H1 (cell line): Measurements from ENCODE around the gene WDR13. TPM values are rescaled to one million over a fixed set of nuclear protein-coding genes. Genes with fewer than 3 reads are reported as not detected.

Experiments
- CTCF ChIA-PET: fragments of 300-600 bp; sonication (Branson Sonifier 250); formaldehyde crosslinking; loops from one replicate; lab custom pipeline; 2021; ENCODE audit not compliant: partially characterized antibody; lab: Charles Lee
- POLR2A ChIA-PET: fragments of 300-600 bp; sonication (Branson Sonifier 250); formaldehyde crosslinking; loops from one replicate; lab custom pipeline; 2021; ENCODE audit warnings: inconsistent platforms; ENCODE audit not compliant: partially characterized antibody; lab: Charles Lee
- DNase-seq, 2 experiments: peaks; one replicate each; pipeline versions ENCODE4 v3.0.0 to v3.0.0-alpha.2; 2010 to 2022; ENCODE audit warnings: low spot score in 2 of 2, low read depth in 1 of 2, mixed read lengths in 1 of 2
- FAIRE-seq: peaks from 2 replicates; lab custom pipeline; 2011; peaks lifted over from hg19 to GRCh38; lab: Jason Lieb, UNC
- H2AFZ ChIP-seq: 2 replicates; pipeline ENCODE4 v1.8.1; 2012; ENCODE audit warnings: low read length, inconsistent platforms
- H2AK5ac ChIP-seq: 2 replicates; pipeline ENCODE4 v1.6.1; 2013; ENCODE audit warnings: low read depth, low read length
- H2BK120ac ChIP-seq: replicated peaks from 2 replicates; pipeline ENCODE3; 2013; ENCODE audit warnings: low read depth, low read length, inconsistent platforms
- H2BK12ac ChIP-seq: 2 replicates; pipeline ENCODE4 v1.6.1; 2013; ENCODE audit warnings: low read depth, low read length
- H2BK15ac ChIP-seq: 2 replicates; pipeline ENCODE4 v1.6.1; 2013; ENCODE audit warnings: low read length
- H2BK20ac ChIP-seq: 2 replicates; pipeline ENCODE4 v1.6.1; 2013; ENCODE audit warnings: low read length
- H2BK5ac ChIP-seq: 2 replicates; pipeline ENCODE4 v1.6.1; 2013; ENCODE audit warnings: low read depth, low read length
- H3K14ac ChIP-seq: 2 replicates; pipeline ENCODE4 v1.6.1; 2013; ENCODE audit warnings: inconsistent platforms; ENCODE audit not compliant: insufficient read length
- H3K18ac ChIP-seq: 2 replicates; pipeline ENCODE4 v1.6.1; 2013; ENCODE audit warnings: low read length; ENCODE audit errors: extremely low read depth
- H3K23ac ChIP-seq: 2 replicates; pipeline ENCODE4 v1.6.1; 2013; ENCODE audit warnings: inconsistent platforms; ENCODE audit not compliant: insufficient read length
- H3K23me2 ChIP-seq: 2 replicates; pipeline ENCODE4 v1.6.1; 2013; ENCODE audit warnings: low read depth, low read length
- H3K27ac ChIP-seq: 2 replicates; pipeline ENCODE4 v1.6.1; 2011; ENCODE audit warnings: low read depth, low read length, inconsistent platforms
- H3K27me3 ChIP-seq, 4 experiments: replicated peaks in 1 of 4; 1 replicate in 1 of 4; 2 replicates in 3 of 4; pipeline versions ENCODE4 v1.6.1 to v1.8.1; 2011 to 2013; ENCODE audit warnings: low read length in 3 of 4, mild to moderate bottlenecking in 3 of 4, inconsistent platforms in 2 of 4, mixed read lengths in 2 of 4, moderate library complexity in 1 of 4; ENCODE audit not compliant: control insufficient read depth in 3 of 4, insufficient read depth in 3 of 4; ENCODE audit errors: extremely low read depth in 1 of 4
- H3K36me3 ChIP-seq, 4 experiments: 2 replicates each; pipeline versions ENCODE4 v1.6.1 to v1.8.1; 2011 to 2013; ENCODE audit warnings: mild to moderate bottlenecking in 4 of 4, low read length in 3 of 4, moderate library complexity in 2 of 4, control low read depth in 1 of 4, inconsistent platforms in 1 of 4; ENCODE audit not compliant: insufficient read depth in 4 of 4, control insufficient read depth in 2 of 4
- H3K4ac ChIP-seq: replicated peaks from 2 replicates; pipeline ENCODE3; 2013; ENCODE audit warnings: low read length, low read depth, mixed read lengths, inconsistent platforms; ENCODE audit not compliant: insufficient read length
- H3K4me1 ChIP-seq, 4 experiments: replicated peaks in 1 of 4; 1 replicate in 1 of 4; 2 replicates in 3 of 4; pipeline versions ENCODE4 v1.6.1 to v1.8.1; 2011 to 2013; ENCODE audit warnings: low read length in 3 of 4, inconsistent platforms in 2 of 4, mixed read lengths in 1 of 4; ENCODE audit not compliant: insufficient read depth in 4 of 4, control insufficient read depth in 3 of 4
- H3K4me2 ChIP-seq, 2 experiments: 2 replicates each; pipeline versions ENCODE4 v1.6.1 to v1.8.1; 2011 to 2013; ENCODE audit warnings: low read depth in 2 of 2, low read length in 2 of 2, control low read depth in 1 of 2, inconsistent platforms in 1 of 2, mild to moderate bottlenecking in 1 of 2; ENCODE audit not compliant: insufficient read depth in 1 of 2
- H3K4me3 ChIP-seq, 4 experiments: fragments of 200-600, 300-600 bp in 1 of 4; sonication (generic), shearing (Covaris generic), sonication (Bioruptor Twin) in 1 of 4; 2 replicates each; pipeline versions ENCODE4 v1.5.1 to v1.8.1; 2011 to 2016; ENCODE audit warnings: low read length in 4 of 4, low read depth in 3 of 4, control low read depth in 2 of 4, inconsistent platforms in 2 of 4, mild to moderate bottlenecking in 2 of 4, mixed read lengths in 1 of 4, moderate library complexity in 1 of 4; ENCODE audit not compliant: insufficient read depth in 2 of 4; ENCODE audit errors: extremely low read depth in 1 of 4
- H3K56ac ChIP-seq: replicated peaks from 2 replicates; pipeline ENCODE3; 2013; ENCODE audit warnings: low read depth, mild to moderate bottlenecking, mixed read lengths, low read length, inconsistent platforms; ENCODE audit not compliant: insufficient read length
- H3K79me1 ChIP-seq: 2 replicates; pipeline ENCODE4 v1.6.1; 2013; ENCODE audit warnings: low read depth, low read length, control low read depth
- H3K79me2 ChIP-seq, 2 experiments: 2 replicates each; pipeline versions ENCODE4 v1.6.1 to v1.8.1; 2012 to 2013; ENCODE audit warnings: low read length in 2 of 2, mild to moderate bottlenecking in 2 of 2, inconsistent platforms in 1 of 2; ENCODE audit not compliant: insufficient read depth in 2 of 2, control insufficient read depth in 1 of 2
- H3K9ac ChIP-seq, 4 experiments: replicated peaks in 1 of 4; 1 replicate in 1 of 4; 2 replicates in 3 of 4; pipeline versions ENCODE4 v1.6.1 to v1.8.1; 2011 to 2013; ENCODE audit warnings: low read depth in 3 of 4, low read length in 3 of 4, control low read depth in 2 of 4, mild to moderate bottlenecking in 2 of 4, moderate library complexity in 2 of 4, inconsistent platforms in 1 of 4; ENCODE audit errors: extremely low read depth in 1 of 4
- H3K9me3 ChIP-seq, 2 experiments: 2 replicates each; pipeline versions ENCODE4 v1.6.1 to v1.8.1; 2012 to 2013; ENCODE audit warnings: mild to moderate bottlenecking in 2 of 2, moderate library complexity in 2 of 2, control low read depth in 1 of 2, inconsistent platforms in 1 of 2, low read depth in 1 of 2, low read length in 1 of 2, mixed read lengths in 1 of 2; ENCODE audit not compliant: insufficient read depth in 2 of 2
- H4K20me1 ChIP-seq, 2 experiments: replicated peaks in 1 of 2; 2 replicates each; pipeline versions ENCODE3 to v1.8.1; 2011 to 2013; ENCODE audit warnings: inconsistent platforms in 2 of 2, low read length in 2 of 2, mild to moderate bottlenecking in 1 of 2; ENCODE audit not compliant: insufficient read depth in 2 of 2, control insufficient read depth in 1 of 2
- H4K5ac ChIP-seq: 2 replicates; pipeline ENCODE4 v1.6.1; 2013; ENCODE audit warnings: low read length, low read depth, mixed read lengths, inconsistent platforms; ENCODE audit not compliant: insufficient read length
- H4K8ac ChIP-seq: 2 replicates; pipeline ENCODE4 v1.8.0; 2013; ENCODE audit warnings: mild to moderate bottlenecking, moderate library complexity, low read length, inconsistent platforms; ENCODE audit not compliant: insufficient read depth; ENCODE audit errors: extremely low read depth
- H4K91ac ChIP-seq: replicated peaks from 2 replicates; pipeline ENCODE3; 2013; ENCODE audit warnings: low read length, mixed read lengths, inconsistent platforms; ENCODE audit not compliant: insufficient read length
- BCL11A ChIP-seq, 2 experiments: IDR thresholded peaks; one replicate each; pipeline ENCODE4 v1.6.1; 2011; ENCODE audit warnings: low read depth in 2 of 2, low read length in 2 of 2, mild to moderate bottlenecking in 2 of 2
- CBX8 ChIP-seq: fragments of 300-800, 300-1000 bp; sonication (generic); IDR thresholded peaks from 2 replicates; pipeline ENCODE4 v1.7.1; 2016; ENCODE audit warnings: low read depth, low read length, borderline replicate concordance
- CHD1 ChIP-seq: IDR thresholded peaks from 2 replicates; pipeline ENCODE4 v1.6.1; 2012; ENCODE audit warnings: low read depth, low read length, improper control_type of control experiment
- CREB1 ChIP-seq: IDR thresholded peaks from 2 replicates; pipeline ENCODE4 v1.6.1; 2012; ENCODE audit warnings: inconsistent platforms
- KDM1A ChIP-seq: fragments of 200-600, 300-600 bp; sonication (generic); IDR thresholded peaks from 2 replicates; pipeline ENCODE4 v1.7.1; 2016; ENCODE audit warnings: mild to moderate bottlenecking, low read length, borderline replicate concordance
- POLR2A ChIP-seq, 2 experiments: IDR thresholded peaks; 1 replicate in 1 of 2; 2 replicates in 1 of 2; pipeline ENCODE4 v1.6.1; 2011; ENCODE audit warnings: low read depth in 2 of 2, low read length in 2 of 2, mild to moderate bottlenecking in 2 of 2; ENCODE audit errors: control extremely low read depth in 1 of 2
- POLR2AphosphoS5 ChIP-seq: IDR thresholded peaks from 2 replicates; pipeline ENCODE4 v1.6.1; 2011; ENCODE audit warnings: low read depth, low read length
- RAD21 ChIP-seq, 2 experiments: IDR thresholded peaks in 1 of 2; conservative IDR thresholded peaks in 1 of 2; 2 replicates each; pipeline ENCODE4 v1.6.1; 2011; ENCODE audit warnings: low read depth in 2 of 2, low read length in 2 of 2, improper control_type of control experiment in 1 of 2, inconsistent platforms in 1 of 2, mild to moderate bottlenecking in 1 of 2, moderate library complexity in 1 of 2
- RFX5 ChIP-seq: IDR thresholded peaks from 2 replicates; pipeline ENCODE4 v1.6.1; 2011; ENCODE audit warnings: low read depth, low read length, improper control_type of control experiment, borderline replicate concordance
- SUZ12 ChIP-seq: fragments of 200-600 bp; sonication (generic); IDR thresholded peaks from 2 replicates; pipeline ENCODE4 v1.6.1; 2012; ENCODE audit warnings: mild to moderate bottlenecking, inconsistent platforms, low read length, moderate library complexity, mixed read lengths
- WGBS, 2 experiments: shearing (Covaris generic) in 1 of 2; methylation state at CpG; one replicate each; pipeline versions ENCODE4 v1.1.6 to v1.1.7; 2013 to 2015; ENCODE audit warnings: low lambda C conversion rate in 2 of 2, mixed read lengths in 2 of 2, inconsistent platforms in 1 of 2, low coverage in 1 of 2, missing lambda C conversion rate in 1 of 2; ENCODE audit not compliant: insufficient replicate concordance in 2 of 2, insufficient coverage in 1 of 2, insufficient read length in 1 of 2; ENCODE audit errors: extremely low coverage in 1 of 2, missing lambda C conversion rate in 1 of 2; 5-methylcytosine and 5-hydroxymethylcytosine counted together
- polyA plus RNA-seq, 7 experiments: library from polyadenylated mRNA; depleted of rRNA in 3 of 7; stranded (reverse) in 5 of 7; unstranded in 2 of 7; fragments of >200 nt in 5 of 7; fragments of 200-250 nt in 2 of 7; gene quantifications; 1 replicate in 5 of 7; 2 replicates in 1 of 7; 4 replicates in 1 of 7; pipeline versions ENCODE4 v1.2.1 to v1.2.3, GENCODE V29; 2011 to 2013; ENCODE audit warnings: missing spikeins in 2 of 7, mixed read lengths in 2 of 7
- total RNA-seq: library from RNA; stranded (reverse); fragmentation: NEBNext Ultra II Directional; extraction: Animal tissue kit (Norgen Biotek cat#: 25700); gene quantifications from 2 replicates; pipeline ENCODE4 v1.2.1, GENCODE V29; 2021
- TF ChIP-seq, protein P1 (sequence below): IDR thresholded peaks from 2 replicates; pipeline ENCODE4 v1.6.1; 2012; ENCODE audit warnings: inconsistent platforms

The WDR13 gene
- total and polyA plus RNA-seq, 2 of the 8 experiments (the other 6 are each of a cell fraction or from before 2014, with no cell fraction given), result 19.4 to 46.3 TPM

DNA sequence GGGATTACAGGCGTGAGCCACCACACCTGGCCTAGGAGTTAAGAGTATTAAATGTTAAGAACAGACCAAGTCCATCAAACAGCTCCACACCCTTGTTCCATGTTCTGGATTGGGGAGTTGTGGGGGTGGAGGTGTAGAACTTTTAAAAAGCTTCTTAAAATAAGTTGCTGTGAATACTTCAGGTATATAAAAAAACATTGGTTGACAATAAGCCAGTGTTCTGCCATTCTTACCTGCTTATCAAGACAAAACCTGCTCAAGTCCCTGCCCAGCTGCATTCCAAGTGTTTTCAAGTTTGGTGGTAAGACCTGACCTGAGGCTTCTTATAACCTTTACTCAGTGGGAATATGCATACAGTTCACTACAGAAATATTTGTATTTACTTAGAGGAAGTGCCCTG lies 16.6 kb upstream of the WDR13 start:
- no peak overlapping the region for H3K18ac ChIP-seq
- no peak overlapping the region for H2AFZ ChIP-seq
- no peak overlapping the region for H2BK15ac ChIP-seq
- H3K79me1 ChIP-seq, result peaks cover 6% of the 10 kb centered on the region
- H4K91ac ChIP-seq, result no peak overlapping the region
- no peaks in the 10 kb centered on the region; a peak in 4 of 7 replicates for H3K4me1 ChIP-seq
- no peaks in the 10 kb centered on the region for H4K20me1 ChIP-seq
- FAIRE-seq, result no peak
- no peak for DNase-seq
- no peak overlapping the region for H3K4ac ChIP-seq
- H3K9me3 ChIP-seq, result no peaks in the 10 kb centered on the region
- H2BK20ac ChIP-seq, result no peak overlapping the region
- H3K4me2 ChIP-seq, result no peak overlapping the region
- H3K23me2 ChIP-seq, result no peaks in the 10 kb centered on the region
- no peak overlapping the region for H4K5ac ChIP-seq
- no peaks in the 10 kb centered on the region for H3K27me3 ChIP-seq
- H3K79me2 ChIP-seq, result peaks cover 0 to 8% of the 10 kb centered on the region in 2 experiments; a peak in 1 of 4 replicates
- peaks cover 12 to 32% (median 21%) of the 10 kb centered on the region in 4 experiments for H3K36me3 ChIP-seq
- H3K4me3 ChIP-seq, result no peak overlapping the region
- no peak overlapping the region for H2BK5ac ChIP-seq
- no peak overlapping the region for H2BK120ac ChIP-seq
- no peak overlapping the region for H4K8ac ChIP-seq
- WGBS, 2 experiments, result 100% methylated on average over 1 of the region's 1 CpG; no CpG with 5 or more reads in 1 of the 2 experiments
- ChIA-PET POLR2A (interaction anchor here (0.8 to 2.1 kb wide), 5 partner anchors 9 to 245 kb away, joined by 3 to 9 read pairs (median 3); partner anchors contain the start of gene ERAS), CTCF (no interaction called here)
- no peak overlapping the region for H2AK5ac ChIP-seq
- no peak overlapping the region for H3K23ac ChIP-seq
- H3K9ac ChIP-seq, result no peak overlapping the region
- no peak overlapping the region for H3K14ac ChIP-seq
- H3K27ac ChIP-seq, result no peak overlapping the region
- H3K56ac ChIP-seq, result no peak overlapping the region
- no peak overlapping the region for H2BK12ac ChIP-seq
- TF ChIP-seq POLR2AphosphoS5 (no peak), RFX5 (no peak), KDM1A (no peak), BCL11A (IDR thresholded peaks at IDR 0.05; ENCODE audit: low read depth in 2 of 2, low read length in 2 of 2) (no peak), POLR2A (IDR thresholded peaks at IDR 0.05; ENCODE audit: control extremely low read depth in 1 of 2, low read depth in 2 of 2, low read length in 2 of 2) (no peak), CBX8 (no peak), SUZ12 (no peak), CREB1 (no peak), CHD1 (no peak), RAD21 (IDR thresholded peaks at IDR 0.05 in 1 of 2, conservative IDR thresholded peaks at IDR 0.05 in 1 of 2; ENCODE audit: low read depth in 2 of 2, low read length in 2 of 2) (no peak)
- TF ChIP-seq, protein P1, sequence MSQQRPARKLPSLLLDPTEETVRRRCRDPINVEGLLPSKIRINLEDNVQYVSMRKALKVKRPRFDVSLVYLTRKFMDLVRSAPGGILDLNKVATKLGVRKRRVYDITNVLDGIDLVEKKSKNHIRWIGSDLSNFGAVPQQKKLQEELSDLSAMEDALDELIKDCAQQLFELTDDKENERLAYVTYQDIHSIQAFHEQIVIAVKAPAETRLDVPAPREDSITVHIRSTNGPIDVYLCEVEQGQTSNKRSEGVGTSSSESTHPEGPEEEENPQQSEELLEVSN, result no peak
